T-helper 22 cell (primary cell): ENCODE results near the gene SSU72.

Experiments
- DNase-seq: peaks from one replicate; pipeline ENCODE4 v3.0.0-alpha.2; 2020; ENCODE audit warnings: low read depth

SSU72 gene

DNA sequence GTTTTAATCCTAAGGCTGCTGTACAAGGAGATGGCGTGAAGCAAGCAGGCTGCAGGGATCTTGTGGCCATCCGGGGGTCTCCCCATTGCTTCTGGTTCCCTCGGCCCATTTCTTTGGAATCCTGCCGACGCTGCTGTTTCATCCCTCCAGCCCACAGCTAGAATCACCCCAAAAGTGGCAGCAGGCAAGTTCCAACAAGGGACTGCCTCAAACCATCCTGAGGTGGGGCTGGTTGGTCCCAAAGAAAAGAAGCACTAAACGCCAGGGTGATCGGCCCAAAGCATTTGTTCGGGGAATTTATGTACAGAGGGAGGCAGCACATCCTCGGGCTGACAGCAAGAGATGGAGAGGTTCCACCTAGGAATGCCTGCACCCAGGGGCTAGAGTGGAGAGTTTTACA, 36.1 kb upstream of the SSU72 start:
- DNase-seq: no peak

DNA sequence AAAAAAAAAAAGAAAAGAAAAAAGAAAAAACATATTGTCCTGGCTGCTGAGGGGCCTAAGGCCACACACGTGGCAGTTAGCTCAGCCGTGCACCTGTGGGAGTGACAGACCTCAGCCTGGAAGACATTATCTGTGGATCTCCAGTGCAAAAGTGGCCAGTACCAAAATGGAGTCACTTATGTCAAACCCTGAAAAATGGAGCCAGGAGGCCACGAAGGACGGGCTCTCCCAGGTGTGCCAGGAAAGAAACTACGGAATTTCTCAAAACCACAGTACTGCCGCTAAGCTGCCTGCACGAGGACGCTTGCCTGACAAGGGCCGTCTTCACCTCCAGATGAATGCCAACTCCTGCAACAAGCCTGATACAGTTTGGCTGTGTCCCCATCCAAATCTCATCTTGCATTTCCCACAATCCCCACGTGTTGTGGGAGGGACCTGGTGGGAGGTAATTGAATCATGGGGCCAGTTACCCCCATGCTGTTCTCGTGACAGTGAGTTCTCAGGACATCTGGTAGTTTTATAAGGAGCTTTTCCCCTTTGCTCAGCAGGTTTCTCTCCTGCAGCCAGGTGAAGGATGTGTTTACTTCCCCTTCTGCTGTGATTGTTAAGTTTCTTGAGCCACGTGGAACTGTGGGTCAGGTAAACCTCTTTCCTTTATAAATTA, 35.3 kb upstream of the SSU72 start:
- DNase-seq: no peak

DNA sequence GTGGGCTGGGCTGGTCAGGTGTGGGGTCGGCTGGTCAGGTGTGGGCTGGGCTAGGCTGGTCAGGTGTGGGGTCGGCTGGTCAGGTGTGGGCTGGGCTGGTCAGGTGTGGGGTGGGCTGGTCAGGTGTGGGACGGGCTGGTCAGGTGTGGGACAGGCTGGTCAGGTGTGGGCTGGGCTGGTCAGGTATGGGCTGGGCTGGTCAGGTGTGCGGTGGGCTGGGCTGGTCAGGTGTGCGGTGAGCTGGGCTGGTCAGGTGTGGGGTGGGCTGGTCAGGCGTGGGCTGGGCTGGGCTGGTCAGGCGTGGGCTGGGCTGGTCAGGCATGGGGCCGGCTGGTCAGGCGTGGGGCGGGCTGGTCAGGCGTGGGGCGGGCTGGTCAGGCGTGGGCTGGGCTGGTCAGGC, 31.6 kb upstream of the SSU72 start:
- DNase-seq: no peak

DNA sequence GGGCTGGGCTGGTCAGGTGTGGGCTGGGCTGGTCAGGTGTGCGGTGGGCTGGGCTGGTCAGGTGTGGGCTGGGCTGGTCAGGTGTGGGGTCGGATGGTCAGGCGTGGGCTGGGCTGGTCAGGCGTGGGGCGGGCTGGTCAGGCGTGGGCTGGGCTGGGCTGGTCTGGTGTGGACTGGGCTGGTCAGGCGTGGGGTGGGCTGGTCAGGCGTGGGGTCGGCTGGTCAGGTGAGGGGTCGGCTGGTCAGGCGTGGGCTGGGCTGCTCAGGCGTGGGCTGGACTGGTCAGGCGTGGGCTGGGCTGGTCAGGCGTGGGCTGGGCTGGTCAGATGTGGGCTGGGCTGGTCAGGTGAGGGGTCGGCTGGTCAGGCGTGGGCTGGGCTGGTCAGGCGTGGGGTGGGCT, 31.1 kb upstream of the SSU72 start:
- DNase-seq: no peak

- no peak for DNase-seq
These were observed 30.4 kb upstream of the SSU72 start for GRCh38 chr1:1605034-1605591.

- no peak for DNase-seq
These were observed 29.8 kb upstream of the SSU72 start for GRCh38 chr1:1604374-1605033.

- DNase-seq: no peak
These were observed 29.2 kb upstream of the SSU72 start for GRCh38 chr1:1603671-1604373.

GRCh38 chr1:1602968-1603506, 28.4 kb upstream of the SSU72 start:
- no peak for DNase-seq

DNA sequence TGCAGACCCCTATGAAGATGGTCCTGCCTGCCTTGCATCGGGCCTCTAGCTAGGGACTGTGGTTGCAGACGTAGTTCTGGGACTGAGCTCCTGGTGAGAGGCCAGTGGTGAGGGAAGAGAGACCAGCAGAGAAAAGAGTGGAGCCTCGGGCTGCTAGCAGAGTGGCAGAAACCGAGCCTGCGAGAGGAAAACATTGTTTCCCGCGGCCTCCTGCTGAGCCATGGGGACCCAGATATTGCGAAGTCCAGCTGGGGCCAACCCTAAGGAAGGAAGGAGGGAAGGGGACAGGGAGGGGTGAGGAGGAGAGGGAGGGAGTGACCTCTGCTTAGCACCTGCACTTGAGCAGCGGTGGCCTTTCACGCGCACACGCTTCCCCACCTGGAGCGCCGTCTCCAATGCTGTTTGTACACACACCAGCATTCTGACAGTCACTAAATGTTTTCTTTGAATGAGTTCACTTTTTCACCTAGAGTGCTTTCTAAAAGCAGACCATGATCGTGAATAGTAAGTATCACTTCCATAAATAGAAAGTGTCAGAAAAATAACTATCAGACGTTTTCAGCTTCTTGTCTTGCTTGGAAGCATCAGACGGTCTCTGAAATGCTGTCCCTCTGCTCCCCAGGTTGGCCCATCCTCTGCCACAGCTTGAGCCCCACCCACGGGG, 27.8 kb upstream of the SSU72 start:
- DNase-seq: no peak

DNA sequence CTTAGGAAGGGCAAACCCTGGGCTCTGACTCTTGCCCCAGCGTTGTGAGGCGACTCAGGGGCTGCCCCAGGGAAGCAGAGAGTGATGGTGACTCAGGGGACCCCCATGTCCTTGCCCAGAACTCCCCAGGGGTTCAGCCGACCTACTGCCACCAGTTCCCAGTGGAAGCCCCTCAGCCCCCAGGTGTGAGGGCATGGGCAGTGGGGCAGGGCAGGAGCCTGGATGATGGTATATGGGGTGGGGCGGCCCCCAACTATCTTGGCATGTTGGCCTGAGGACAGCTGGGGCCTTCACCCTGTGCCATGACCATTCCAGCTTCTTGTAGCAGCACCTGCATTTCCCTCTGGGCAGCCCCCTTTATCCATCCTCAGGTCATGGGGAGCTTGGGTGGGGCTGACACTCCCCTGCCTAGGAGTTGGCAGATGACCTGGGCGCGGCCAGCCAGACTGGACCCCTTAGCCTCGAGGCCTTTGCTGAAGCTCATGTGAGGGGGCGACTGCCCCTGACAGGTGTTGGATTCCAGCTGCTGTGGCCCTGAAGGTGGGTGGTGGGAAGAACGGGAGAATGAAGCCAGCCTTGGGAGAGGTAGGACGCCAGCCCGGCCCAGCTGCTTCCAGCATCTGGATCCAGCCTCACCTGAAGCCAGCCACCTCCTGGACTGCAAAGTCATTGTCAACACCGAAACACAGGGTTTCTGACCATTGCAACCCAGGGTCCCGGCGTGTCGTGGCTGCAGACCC, 27.1 kb upstream of the SSU72 start:
- DNase-seq: no peak

DNA sequence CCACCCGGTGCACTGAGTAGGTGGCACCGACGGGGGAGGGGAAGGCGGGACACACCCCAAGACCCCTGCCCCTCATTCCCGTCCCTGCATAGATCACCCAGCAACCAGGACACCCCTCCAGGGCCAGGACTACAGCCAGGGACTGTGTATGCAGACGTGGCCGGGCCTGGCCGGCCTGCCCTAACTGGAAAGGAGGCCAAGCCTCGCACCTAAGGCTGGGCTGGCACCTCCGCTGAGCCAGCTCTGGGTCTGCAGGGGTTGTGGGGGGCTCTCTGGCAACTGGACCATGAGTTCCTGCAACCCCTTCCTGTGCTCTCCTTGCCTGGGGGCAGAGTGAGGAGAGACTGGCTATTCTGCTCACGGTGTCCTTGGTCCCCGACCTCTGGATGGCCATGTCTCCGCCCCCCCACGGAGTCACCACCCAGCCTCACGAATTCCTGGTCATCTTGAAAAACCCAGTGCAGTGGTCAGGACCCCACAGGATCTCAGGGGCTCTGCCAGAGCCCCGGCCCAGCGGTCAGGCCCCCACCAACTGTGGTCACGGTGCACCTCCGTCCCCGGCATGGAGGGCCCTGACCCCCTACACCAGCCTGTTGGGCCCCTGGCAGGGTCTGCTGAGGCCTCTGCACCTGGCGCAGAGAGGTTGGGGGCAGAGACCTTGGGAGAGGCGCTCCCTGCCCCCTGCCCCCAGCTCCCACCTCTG, 26.3 kb upstream of the SSU72 start:
- DNase-seq: no peak

GRCh38 chr1:1599935-1600860, 25.5 kb upstream of the SSU72 start, which contains the start of gene FNDC10:
Gene FNDC10, minus strand, starts transcription at chr1:1600135. Its CDS starts 120 bp downstream, at chr1:1600015.
- no peak for DNase-seq

- no peak for DNase-seq
These were observed 24.6 kb upstream of the SSU72 start for GRCh38 chr1:1599030-1599934.

DNA sequence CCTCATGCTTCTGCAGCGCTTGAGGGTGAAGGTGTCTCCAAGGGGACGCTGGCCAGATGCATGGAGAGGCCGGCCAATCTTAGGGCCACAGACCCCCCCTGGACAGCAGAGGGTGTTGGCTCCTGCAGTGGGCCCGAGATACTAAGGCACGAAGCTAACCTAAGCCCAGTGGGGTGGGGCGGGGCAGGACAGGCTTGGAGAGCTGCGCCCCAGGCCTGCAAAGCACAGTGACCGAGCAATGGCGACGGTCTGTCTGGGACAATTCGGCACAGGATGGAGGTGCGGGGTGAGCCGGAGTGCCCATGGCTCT, 24.0 kb upstream of the SSU72 start:
- no peak for DNase-seq

GRCh38 chr1:1598051-1598719, 23.5 kb upstream of the SSU72 start:
- DNase-seq: no peak

- DNase-seq: no peak
These were observed 22.7 kb upstream of the SSU72 start for GRCh38 chr1:1597275-1597930.

- DNase-seq: no peak
These were observed 22.0 kb upstream of the SSU72 start for GRCh38 chr1:1596493-1597274.
